ENCODE data around the gene IBA57.

The IBA57 gene

GRCh38 chr1:228139406-228139930 lies 26.1 kb upstream of the IBA57 start:
- H3K4me1 ChIP-seq (ENCODE audit: control insufficient read depth, low read depth, low read length): no peaks in the 10 kb centered on the region
- no peak overlapping the region for H2BK15ac ChIP-seq (replicated peaks; ENCODE audit: low read depth)
- H3K27me3 ChIP-seq (ENCODE audit: insufficient read depth, low read length, poor library complexity): peaks cover 9% of the 10 kb centered on the region
- H3K9ac ChIP-seq (ENCODE audit: low read length): peak overlapping the region; percentile 78
- no peak overlapping the region for H3K27ac ChIP-seq (ENCODE audit: low read depth, low read length)
- H2BK5ac ChIP-seq (ENCODE audit: low read length): no peak overlapping the region
- H3K4me3 ChIP-seq (ENCODE audit: low read length): peak overlapping the region; percentile 42
- no peak overlapping the region for H3K4ac ChIP-seq (ENCODE audit: low read depth, low read length)
- peak overlapping the region; percentile 39 for H4K5ac ChIP-seq (ENCODE audit: low read length)
- H3K56ac ChIP-seq (ENCODE audit: low read length): peak overlapping the region; percentile 84
- H3K4me2 ChIP-seq (ENCODE audit: low read length): peak overlapping the region; percentile 51
- H3K79me1 ChIP-seq (ENCODE audit: low read length): peaks cover 32% of the 10 kb centered on the region
- no peak overlapping the region for H3K18ac ChIP-seq (ENCODE audit: low read length)
- H3K36me3 ChIP-seq (ENCODE audit: control insufficient read depth, insufficient read depth, low read length): no peaks in the 10 kb centered on the region
- H3K79me2 ChIP-seq (ENCODE audit: control insufficient read depth, insufficient read depth, low read length): peaks cover 36% of the 10 kb centered on the region
- H2BK120ac ChIP-seq (ENCODE audit: low read depth, low read length): no peak overlapping the region
- WGBS (ENCODE audit: extremely low coverage, insufficient coverage, low lambda C conversion rate): no CpG with 5 or more reads among the region's 30 CpGs
- no peak overlapping the region for H2AK5ac ChIP-seq (ENCODE audit: low read length)
- H3K23ac ChIP-seq (ENCODE audit: low read length): no peak overlapping the region
- H4K8ac ChIP-seq (ENCODE audit: low read depth, low read length): peak overlapping the region; percentile 91
- DNase-seq: no peak

- Histone ChIP-seq H3K23ac (ENCODE audit: low read length) (no peak within 1 kb of the TSS), H3K56ac (ENCODE audit: low read length) (peak within 1 kb of the TSS; percentile 98), H3K79me2 (ENCODE audit: control insufficient read depth, insufficient read depth, low read length) (peaks cover 36% of the 10 kb centered on the region), H2BK120ac (ENCODE audit: low read depth, low read length) (no peak within 1 kb of the TSS), H2BK5ac (ENCODE audit: low read length) (no peak within 1 kb of the TSS), H4K5ac (ENCODE audit: low read length) (peak within 1 kb of the TSS; percentile 39), H3K27me3 (ENCODE audit: insufficient read depth, low read length, poor library complexity) (peaks cover 7% of the 10 kb centered on the region), H3K4me3 (ENCODE audit: low read length) (peak within 1 kb of the TSS; percentile 89), H3K4me2 (ENCODE audit: low read length) (peak within 1 kb of the TSS; percentile 92), H4K8ac (ENCODE audit: low read depth, low read length) (peak within 1 kb of the TSS; percentile 91), H3K79me1 (ENCODE audit: low read length) (peaks cover 37% of the 10 kb centered on the region), H3K27ac (ENCODE audit: low read depth, low read length) (peak within 1 kb of the TSS; percentile 9), H3K4ac (ENCODE audit: low read depth, low read length) (no peak within 1 kb of the TSS), H3K36me3 (ENCODE audit: control insufficient read depth, insufficient read depth, low read length) (no peaks in the 10 kb centered on the region), H2BK15ac (replicated peaks; ENCODE audit: low read depth) (no peak within 1 kb of the TSS), H2AK5ac (ENCODE audit: low read length) (no peak within 1 kb of the TSS), H3K18ac (ENCODE audit: low read length) (no peak within 1 kb of the TSS), H3K9ac (ENCODE audit: low read length) (peak within 1 kb of the TSS; percentile 95), H3K4me1 (ENCODE audit: control insufficient read depth, low read depth, low read length) (no peaks in the 10 kb centered on the region)
- no CpG with 5 or more reads among the region's 95 CpGs for WGBS (ENCODE audit: extremely low coverage, insufficient coverage, low lambda C conversion rate)
- DNase-seq: peak; percentile 100
Observed at GRCh38 chr1:228139931-228140723, 25.5 kb upstream of the IBA57 start, which contains the start of gene GUK1. Gene GUK1, plus strand, starts transcription at chr1:228140279. Its CDS starts 24 bp downstream, at chr1:228140303.

GRCh38 chr1:228140724-228141225 lies 24.8 kb upstream of the IBA57 start:
- peak overlapping the region; percentile 95 for H3K9ac ChIP-seq (ENCODE audit: low read length)
- H4K8ac ChIP-seq (ENCODE audit: low read depth, low read length): no peak overlapping the region
- no peak overlapping the region for H3K23ac ChIP-seq (ENCODE audit: low read length)
- no peak overlapping the region for H3K27ac ChIP-seq (ENCODE audit: low read depth, low read length)
- no peak overlapping the region for H2BK15ac ChIP-seq (replicated peaks; ENCODE audit: low read depth)
- H3K27me3 ChIP-seq (ENCODE audit: insufficient read depth, low read length, poor library complexity): peaks cover 5% of the 10 kb centered on the region
- H3K4me1 ChIP-seq (ENCODE audit: control insufficient read depth, low read depth, low read length): no peaks in the 10 kb centered on the region
- H2BK120ac ChIP-seq (ENCODE audit: low read depth, low read length): no peak overlapping the region
- H3K79me1 ChIP-seq (ENCODE audit: low read length): peaks cover 37% of the 10 kb centered on the region
- no peak overlapping the region for H3K4ac ChIP-seq (ENCODE audit: low read depth, low read length)
- WGBS (ENCODE audit: extremely low coverage, insufficient coverage, low lambda C conversion rate): no CpG with 5 or more reads among the region's 25 CpGs
- peak overlapping the region; percentile 98 for H3K56ac ChIP-seq (ENCODE audit: low read length)
- H3K18ac ChIP-seq (ENCODE audit: low read length): no peak overlapping the region
- DNase-seq: no peak
- H3K79me2 ChIP-seq (ENCODE audit: control insufficient read depth, insufficient read depth, low read length): peaks cover 36% of the 10 kb centered on the region
- no peaks in the 10 kb centered on the region for H3K36me3 ChIP-seq (ENCODE audit: control insufficient read depth, insufficient read depth, low read length)
- H2BK5ac ChIP-seq (ENCODE audit: low read length): no peak overlapping the region
- peak overlapping the region; percentile 89 for H3K4me3 ChIP-seq (ENCODE audit: low read length)
- no peak overlapping the region for H4K5ac ChIP-seq (ENCODE audit: low read length)
- no peak overlapping the region for H2AK5ac ChIP-seq (ENCODE audit: low read length)
- peak overlapping the region; percentile 92 for H3K4me2 ChIP-seq (ENCODE audit: low read length)

- H3K79me1 ChIP-seq (ENCODE audit: low read length): peaks cover 37% of the 10 kb centered on the region
- H2AK5ac ChIP-seq (ENCODE audit: low read length): no peak overlapping the region
- no peak overlapping the region for H4K8ac ChIP-seq (ENCODE audit: low read depth, low read length)
- H4K5ac ChIP-seq (ENCODE audit: low read length): no peak overlapping the region
- H3K4ac ChIP-seq (ENCODE audit: low read depth, low read length): no peak overlapping the region
- no peaks in the 10 kb centered on the region for H3K4me1 ChIP-seq (ENCODE audit: control insufficient read depth, low read depth, low read length)
- no peak overlapping the region for H3K18ac ChIP-seq (ENCODE audit: low read length)
- no peak overlapping the region for H2BK15ac ChIP-seq (replicated peaks; ENCODE audit: low read depth)
- no peaks in the 10 kb centered on the region for H3K36me3 ChIP-seq (ENCODE audit: control insufficient read depth, insufficient read depth, low read length)
- peaks cover 36% of the 10 kb centered on the region for H3K79me2 ChIP-seq (ENCODE audit: control insufficient read depth, insufficient read depth, low read length)
- DNase-seq: no peak
- peak overlapping the region; percentile 89 for H3K4me3 ChIP-seq (ENCODE audit: low read length)
- H2BK5ac ChIP-seq (ENCODE audit: low read length): no peak overlapping the region
- no CpG with 5 or more reads among the region's 27 CpGs for WGBS (ENCODE audit: extremely low coverage, insufficient coverage, low lambda C conversion rate)
- H2BK120ac ChIP-seq (ENCODE audit: low read depth, low read length): no peak overlapping the region
- peak overlapping the region; percentile 92 for H3K4me2 ChIP-seq (ENCODE audit: low read length)
- H3K27me3 ChIP-seq (ENCODE audit: insufficient read depth, low read length, poor library complexity): peaks cover 5% of the 10 kb centered on the region
- no peak overlapping the region for H3K23ac ChIP-seq (ENCODE audit: low read length)
- H3K9ac ChIP-seq (ENCODE audit: low read length): peak overlapping the region; percentile 95
- no peak overlapping the region for H3K27ac ChIP-seq (ENCODE audit: low read depth, low read length)
- H3K56ac ChIP-seq (ENCODE audit: low read length): peak overlapping the region; percentile 98
Observed at GRCh38 chr1:228141226-228142044, 24.2 kb upstream of the IBA57 start.

- H3K79me2 ChIP-seq (ENCODE audit: control insufficient read depth, insufficient read depth, low read length): peaks cover 36% of the 10 kb centered on the region
- H2BK5ac ChIP-seq (ENCODE audit: low read length): no peak overlapping the region
- H3K4ac ChIP-seq (ENCODE audit: low read depth, low read length): no peak overlapping the region
- H3K18ac ChIP-seq (ENCODE audit: low read length): no peak overlapping the region
- no peak overlapping the region for H3K23ac ChIP-seq (ENCODE audit: low read length)
- no peak overlapping the region for H4K5ac ChIP-seq (ENCODE audit: low read length)
- no peak overlapping the region for H3K4me3 ChIP-seq (ENCODE audit: low read length)
- H3K9ac ChIP-seq (ENCODE audit: low read length): no peak overlapping the region
- DNase-seq: no peak
- no peak overlapping the region for H2AK5ac ChIP-seq (ENCODE audit: low read length)
- H3K27ac ChIP-seq (ENCODE audit: low read depth, low read length): no peak overlapping the region
- H4K8ac ChIP-seq (ENCODE audit: low read depth, low read length): no peak overlapping the region
- no peak overlapping the region for H3K56ac ChIP-seq (ENCODE audit: low read length)
- H2BK15ac ChIP-seq (replicated peaks; ENCODE audit: low read depth): no peak overlapping the region
- no peaks in the 10 kb centered on the region for H3K36me3 ChIP-seq (ENCODE audit: control insufficient read depth, insufficient read depth, low read length)
- H3K27me3 ChIP-seq (ENCODE audit: insufficient read depth, low read length, poor library complexity): no peaks in the 10 kb centered on the region
- no peak overlapping the region for H2BK120ac ChIP-seq (ENCODE audit: low read depth, low read length)
- no CpG with 5 or more reads among the region's 16 CpGs for WGBS (ENCODE audit: extremely low coverage, insufficient coverage, low lambda C conversion rate)
- no peaks in the 10 kb centered on the region for H3K4me1 ChIP-seq (ENCODE audit: control insufficient read depth, low read depth, low read length)
- H3K4me2 ChIP-seq (ENCODE audit: low read length): no peak overlapping the region
- peaks cover 37% of the 10 kb centered on the region for H3K79me1 ChIP-seq (ENCODE audit: low read length)
Observed at GRCh38 chr1:228142155-228142691, 23.4 kb upstream of the IBA57 start.

Data from mesendoderm (in vitro differentiated cells).